HG03469 (cell line): ENCODE data around the gene RAD51B.

ENCODE experiments used
- ATAC-seq: cut with Tn5 transposase; IDR thresholded peaks from one replicate; pipeline ENCODE4 v1.9.1; 2021; ENCODE audit warnings: mild to moderate bottlenecking, moderate library complexity, moderate number of reproducible peaks; ENCODE audit not compliant: unreplicated experiment

The RAD51B gene

GRCh38 chr14:68573722-68574121 lies 754.1 kb downstream of the RAD51B start:
- ATAC-seq = no peak

- no peak for ATAC-seq
Observed at GRCh38 chr14:68574461-68574860, 754.9 kb downstream of the RAD51B start.

GRCh38 chr14:68574906-68575305 lies 755.3 kb downstream of the RAD51B start:
- no peak for ATAC-seq

- no peak for ATAC-seq
Observed at GRCh38 chr14:68575426-68575825, 755.8 kb downstream of the RAD51B start.

- ATAC-seq = no peak
Observed at GRCh38 chr14:68576031-68576430, 756.5 kb downstream of the RAD51B start.

GRCh38 chr14:68576496-68577244 lies 757.1 kb downstream of the RAD51B start:
- ATAC-seq = no peak

- ATAC-seq = no peak
Observed at GRCh38 chr14:68577802-68578541, 758.4 kb downstream of the RAD51B start.

- no peak for ATAC-seq
Observed at GRCh38 chr14:68578597-68578996, 759.0 kb downstream of the RAD51B start.

- no peak for ATAC-seq
Observed at GRCh38 chr14:68580096-68580645, 760.6 kb downstream of the RAD51B start.

GRCh38 chr14:68580671-68581070 lies 761.1 kb downstream of the RAD51B start:
- ATAC-seq = no peak

GRCh38 chr14:68583548-68584280 lies 764.1 kb downstream of the RAD51B start:
- ATAC-seq = no peak

- ATAC-seq = no peak
Observed at GRCh38 chr14:68584786-68585185, 765.2 kb downstream of the RAD51B start.

- ATAC-seq = no peak
Observed at GRCh38 chr14:68585690-68586089, 766.1 kb downstream of the RAD51B start.

GRCh38 chr14:68586896-68587751 lies 767.5 kb downstream of the RAD51B start:
- no peak for ATAC-seq

- no peak for ATAC-seq
Observed at GRCh38 chr14:68587931-68588330, 768.4 kb downstream of the RAD51B start.

- no peak for ATAC-seq
Observed at GRCh38 chr14:68589447-68590200, 770.0 kb downstream of the RAD51B start.

GRCh38 chr14:68590201-68590522 lies 770.6 kb downstream of the RAD51B start:
- no peak for ATAC-seq

- no peak for ATAC-seq
Observed at GRCh38 chr14:68591786-68592185, 772.2 kb downstream of the RAD51B start.

- ATAC-seq = no peak
Observed at GRCh38 chr14:68592948-68593556, 773.5 kb downstream of the RAD51B start.
